ENCODE data around the gene BOK.

Gene BOK

DNA sequence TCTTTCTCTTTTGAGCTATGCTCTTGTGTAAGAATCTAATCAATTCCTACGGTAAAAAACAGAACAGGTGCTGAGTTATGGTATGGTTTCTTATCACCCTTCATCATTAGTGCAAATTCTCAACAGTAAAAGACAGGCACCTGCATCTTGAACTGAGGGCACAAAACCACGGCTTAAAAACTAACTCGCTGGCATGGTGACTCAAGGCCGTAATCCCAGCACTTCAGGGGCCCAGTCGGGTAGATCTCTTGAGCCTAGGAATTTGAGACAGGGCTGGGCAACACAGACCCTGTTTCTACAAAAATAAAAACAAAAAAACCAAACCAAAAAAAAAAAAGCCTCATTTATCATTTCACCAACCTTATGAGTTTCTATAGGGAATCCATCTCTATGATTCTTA lies 45.1 kb downstream of the BOK start:
- no peak for DNase-seq (ENCODE audit: low spot score)

DNA sequence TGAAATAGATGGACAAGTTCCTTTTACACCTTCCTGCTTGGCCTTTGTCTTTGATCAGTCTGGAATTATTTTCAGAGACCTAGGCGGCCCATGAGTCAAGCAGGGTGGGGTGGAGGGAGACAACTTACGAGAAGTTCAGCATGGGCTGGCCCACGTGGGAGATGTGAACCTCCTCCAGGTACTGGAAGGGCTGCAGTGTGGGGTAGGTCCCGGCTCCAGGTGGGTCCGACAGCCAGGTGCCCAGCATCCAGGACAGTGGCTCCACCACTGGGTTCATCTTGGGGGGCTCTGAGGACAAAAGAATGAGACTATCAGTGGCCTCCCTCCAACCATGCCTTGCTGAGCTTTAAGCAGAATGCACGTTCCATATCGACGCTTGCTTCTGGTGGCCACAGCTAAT lies 47.6 kb downstream of the BOK start:
- DNase-seq (ENCODE audit: low spot score) = no peak

DNA sequence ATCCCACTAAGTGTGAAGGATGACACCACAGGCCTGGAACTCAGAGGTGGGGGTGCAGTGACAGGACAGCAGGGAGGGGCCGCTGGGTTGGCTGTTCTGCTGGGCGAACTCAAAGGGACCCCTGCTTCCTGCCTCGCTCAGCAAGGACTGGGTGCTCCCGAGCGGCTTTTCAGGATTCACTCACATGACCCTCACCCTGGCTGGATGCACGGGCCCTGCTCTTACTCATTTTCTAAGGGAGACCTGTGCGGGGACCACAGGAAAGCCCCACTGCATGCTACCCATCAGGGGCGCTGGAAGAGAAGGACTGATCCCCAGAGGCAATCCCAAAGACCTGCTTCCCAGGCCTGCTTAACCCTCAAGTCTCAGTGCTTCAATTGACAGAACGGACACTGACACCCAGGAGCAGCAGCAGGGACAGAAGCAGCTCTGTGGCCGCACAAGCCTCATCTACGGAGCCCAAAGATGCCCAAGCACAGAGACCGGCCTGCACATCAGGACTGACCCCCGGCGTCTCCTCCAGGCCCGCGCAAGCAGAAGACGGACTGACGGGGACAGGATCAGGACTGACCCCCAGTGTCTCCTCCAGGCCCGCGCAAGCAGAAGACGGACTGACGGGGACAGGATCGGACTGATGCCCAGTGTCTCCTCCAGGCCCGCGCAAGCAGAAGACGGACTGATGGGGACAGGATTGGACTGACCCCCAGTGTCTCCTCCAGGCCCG lies 48.8 kb downstream of the BOK start:
- DNase-seq (ENCODE audit: low spot score) = no peak

DNA sequence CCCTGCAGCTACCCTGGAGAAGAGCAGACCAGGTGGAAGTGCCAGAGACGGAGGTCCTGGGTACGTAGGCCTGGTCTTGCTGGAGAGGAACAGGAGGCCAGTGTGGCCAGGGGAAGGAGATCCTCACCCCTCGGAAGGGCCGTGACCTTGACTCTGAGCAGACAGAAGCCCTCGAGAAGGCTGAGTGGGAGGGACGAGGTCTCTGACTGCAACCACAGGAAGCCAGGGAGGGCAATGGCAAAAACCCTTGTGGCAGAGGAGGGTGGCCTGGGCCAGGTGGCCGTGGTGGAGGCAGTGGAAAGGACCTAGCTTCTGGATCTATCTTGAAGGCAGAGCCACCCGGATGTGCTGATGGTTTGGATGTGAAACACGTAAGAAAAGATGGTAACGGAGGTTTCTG lies 50.3 kb downstream of the BOK start:
- DNase-seq (ENCODE audit: low spot score) = no peak

DNA sequence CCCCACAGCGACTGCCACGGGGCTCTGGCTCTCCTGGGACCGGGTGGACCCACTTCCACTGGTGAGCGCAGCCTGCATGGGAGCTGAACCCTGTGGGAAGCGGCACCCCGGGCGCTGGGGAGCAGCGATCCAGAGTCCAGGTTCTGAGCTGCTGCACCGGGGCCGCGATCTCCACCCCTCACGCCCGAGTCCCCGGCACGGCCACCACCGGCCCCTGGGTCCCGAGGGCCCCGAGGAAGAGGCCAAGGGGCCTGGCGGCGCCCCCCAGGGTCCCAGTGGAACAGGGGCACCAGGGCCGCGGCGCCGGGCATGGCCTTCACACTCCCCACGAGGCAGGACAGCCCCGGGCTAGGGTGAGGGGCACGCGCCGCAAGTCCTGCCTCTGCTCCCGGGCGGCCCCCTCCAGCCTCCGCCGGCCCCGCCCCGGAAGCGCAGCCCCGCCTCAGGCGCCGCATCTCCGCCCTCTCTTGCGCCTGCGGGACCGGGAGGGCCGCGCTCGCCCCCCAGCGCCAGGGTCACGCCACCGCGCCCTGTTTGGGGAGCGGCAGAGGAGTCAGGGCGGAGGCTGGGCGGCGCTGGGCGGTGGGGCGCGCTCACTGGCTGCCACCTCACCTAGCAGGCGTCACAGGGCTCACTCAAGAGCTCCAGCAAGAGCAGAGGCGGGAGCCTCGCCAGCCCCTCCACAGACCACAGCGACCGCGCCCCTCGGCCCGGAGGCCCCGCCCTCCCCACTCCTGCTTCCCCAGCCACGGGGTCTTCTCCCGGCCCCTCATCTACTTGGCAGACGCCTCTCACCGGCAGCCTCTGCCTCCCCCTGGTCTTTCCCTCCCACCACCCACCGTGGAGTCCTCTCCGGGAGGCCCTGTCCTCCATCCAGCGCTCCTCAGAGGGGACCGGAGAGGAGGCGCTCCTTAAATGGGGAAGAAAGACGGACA lies 51.6 kb downstream of the BOK start:
- DNase-seq (ENCODE audit: low spot score) = peak; percentile 97

DNA sequence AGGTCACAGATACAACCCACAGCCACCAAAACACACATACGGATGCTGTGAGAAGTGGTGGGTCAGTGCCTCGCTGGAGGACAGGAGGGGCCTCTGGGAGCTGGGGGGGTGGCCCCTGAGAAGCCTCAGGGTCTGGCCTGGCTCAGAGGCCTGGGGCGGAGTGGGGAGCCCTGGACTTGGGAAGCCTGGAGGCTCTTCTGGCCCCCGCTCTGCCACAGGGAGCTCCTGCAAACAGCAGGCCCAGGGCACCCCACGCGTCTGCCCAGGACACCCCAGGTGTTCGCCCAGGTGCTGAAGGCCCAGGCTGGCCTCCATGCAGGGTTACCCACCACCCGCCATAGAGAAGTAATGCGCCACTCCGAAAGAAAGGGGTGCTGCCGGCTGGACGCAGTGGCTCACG lies 52.5 kb downstream of the BOK start:
- no peak for DNase-seq (ENCODE audit: low spot score)

DNA sequence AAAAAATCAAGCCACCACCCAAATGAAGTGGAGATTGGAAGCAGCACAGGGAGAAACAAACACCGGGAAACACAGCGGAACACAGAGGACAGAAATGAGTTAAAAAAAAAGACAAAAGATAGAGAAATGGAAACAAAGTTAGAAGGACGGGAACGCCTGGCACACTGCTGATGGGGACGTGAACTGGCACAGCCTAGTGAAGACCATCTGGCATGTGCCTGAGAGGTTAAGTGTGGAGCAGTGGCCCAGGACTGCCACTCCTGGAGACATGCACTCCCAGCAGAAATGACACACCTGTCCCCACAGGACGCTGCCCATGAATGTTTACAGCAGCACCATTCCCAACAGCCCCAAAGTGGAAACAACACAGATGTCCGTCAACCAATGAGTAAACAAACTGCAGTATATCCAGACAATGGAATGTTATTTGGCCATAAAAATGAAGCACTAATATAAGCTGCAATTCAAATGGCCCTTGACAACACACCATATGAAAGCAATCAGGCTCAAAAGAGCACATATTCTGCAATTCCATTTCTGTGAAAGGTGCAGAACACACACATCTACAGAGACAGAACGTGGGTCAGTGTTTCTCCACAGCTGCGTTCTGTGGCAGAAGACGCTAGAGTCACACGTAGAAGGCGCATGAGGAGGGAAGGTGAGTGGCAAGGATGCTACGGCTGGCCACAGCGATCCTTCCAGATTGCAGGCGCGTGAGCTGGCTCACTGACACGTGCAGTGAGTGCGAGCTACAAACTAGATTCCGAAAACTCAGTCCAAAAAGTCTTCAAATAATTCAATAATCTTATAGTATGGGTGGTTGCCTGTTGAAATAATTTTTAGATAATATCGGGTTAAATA lies 53.8 kb downstream of the BOK start:
- DNase-seq (ENCODE audit: low spot score) = no peak

DNA sequence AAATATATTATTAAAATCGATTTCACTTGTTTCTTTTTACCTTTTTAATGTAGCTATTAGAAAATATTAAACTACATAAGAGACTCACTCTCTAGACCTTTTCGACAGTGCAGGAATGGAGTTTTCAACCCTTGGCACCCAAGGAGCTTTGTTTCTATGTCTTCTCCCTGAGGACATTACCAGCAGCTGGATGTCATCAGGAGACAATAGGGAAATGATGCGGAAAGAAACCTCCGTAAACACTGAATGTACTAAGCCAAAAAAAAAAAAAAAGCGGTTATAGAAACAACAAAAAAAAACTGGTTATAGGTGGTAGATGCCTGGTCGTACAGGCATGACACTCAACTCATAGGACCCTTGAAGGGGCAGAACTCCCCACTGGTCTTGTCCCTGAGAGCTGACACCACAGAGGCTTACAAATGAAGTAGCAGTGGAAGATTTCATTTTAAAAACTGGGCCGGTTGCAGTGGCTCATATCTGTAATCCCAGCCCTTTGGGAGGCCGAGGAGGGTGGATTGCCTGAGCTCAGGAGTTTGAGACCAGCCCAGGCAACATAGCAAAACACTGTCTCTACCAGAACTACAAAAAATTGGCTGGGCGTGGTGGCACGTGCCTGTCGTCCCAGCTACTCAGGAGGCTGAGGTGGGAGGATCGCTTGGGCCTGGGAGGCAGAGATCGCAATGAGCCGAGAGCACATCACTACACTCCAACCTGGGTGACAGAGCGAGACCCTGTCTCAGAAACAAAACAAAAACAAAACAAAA lies 54.7 kb downstream of the BOK start:
- no peak for DNase-seq (ENCODE audit: low spot score)

DNA sequence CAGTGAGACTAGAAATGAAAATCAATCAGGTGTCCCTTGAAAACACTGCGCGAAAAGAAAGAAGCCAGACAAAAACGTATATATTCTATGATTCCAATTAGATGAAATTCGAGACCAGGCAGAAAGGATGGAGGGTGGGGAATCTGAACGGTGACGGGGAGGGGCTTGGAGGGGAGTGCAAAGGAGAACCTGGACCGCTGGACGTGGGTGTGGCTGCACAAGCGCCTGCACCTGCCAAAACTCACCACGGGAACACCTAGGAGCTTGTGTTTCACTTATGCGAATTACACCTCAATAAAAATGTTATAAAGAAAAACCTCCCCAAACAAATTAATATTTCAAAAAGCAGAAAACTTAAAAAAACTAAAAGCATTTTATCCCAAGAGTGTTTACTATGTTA lies 56.5 kb downstream of the BOK start:
- no peak for DNase-seq (ENCODE audit: low spot score)

DNA sequence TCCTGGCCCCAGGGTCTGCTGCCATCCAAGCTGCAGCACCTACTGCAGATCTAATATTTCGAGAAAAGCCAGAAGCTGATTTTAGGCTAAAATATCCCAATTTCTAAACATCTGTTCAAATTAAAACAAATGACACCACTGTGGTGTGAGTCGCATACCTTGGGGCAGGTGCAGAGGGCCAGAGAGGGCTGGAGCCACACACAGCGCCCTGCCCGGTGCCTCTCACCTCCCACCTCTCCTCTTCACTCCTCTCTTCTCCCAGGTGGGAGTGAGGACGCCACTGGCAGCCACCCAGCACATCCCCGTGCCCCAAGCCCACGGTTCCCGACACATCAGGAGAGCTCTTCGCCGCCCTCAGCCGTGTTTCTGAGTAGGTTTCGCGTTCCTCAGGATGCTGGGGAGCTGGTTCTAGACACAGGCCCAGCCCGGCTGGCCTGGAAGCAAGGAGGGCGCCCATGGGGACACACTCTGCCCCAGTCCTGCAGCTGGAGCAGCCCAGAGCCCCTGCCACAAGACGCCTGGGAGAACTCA lies 57.0 kb downstream of the BOK start:
- DNase-seq (ENCODE audit: low spot score) = no peak

DNA sequence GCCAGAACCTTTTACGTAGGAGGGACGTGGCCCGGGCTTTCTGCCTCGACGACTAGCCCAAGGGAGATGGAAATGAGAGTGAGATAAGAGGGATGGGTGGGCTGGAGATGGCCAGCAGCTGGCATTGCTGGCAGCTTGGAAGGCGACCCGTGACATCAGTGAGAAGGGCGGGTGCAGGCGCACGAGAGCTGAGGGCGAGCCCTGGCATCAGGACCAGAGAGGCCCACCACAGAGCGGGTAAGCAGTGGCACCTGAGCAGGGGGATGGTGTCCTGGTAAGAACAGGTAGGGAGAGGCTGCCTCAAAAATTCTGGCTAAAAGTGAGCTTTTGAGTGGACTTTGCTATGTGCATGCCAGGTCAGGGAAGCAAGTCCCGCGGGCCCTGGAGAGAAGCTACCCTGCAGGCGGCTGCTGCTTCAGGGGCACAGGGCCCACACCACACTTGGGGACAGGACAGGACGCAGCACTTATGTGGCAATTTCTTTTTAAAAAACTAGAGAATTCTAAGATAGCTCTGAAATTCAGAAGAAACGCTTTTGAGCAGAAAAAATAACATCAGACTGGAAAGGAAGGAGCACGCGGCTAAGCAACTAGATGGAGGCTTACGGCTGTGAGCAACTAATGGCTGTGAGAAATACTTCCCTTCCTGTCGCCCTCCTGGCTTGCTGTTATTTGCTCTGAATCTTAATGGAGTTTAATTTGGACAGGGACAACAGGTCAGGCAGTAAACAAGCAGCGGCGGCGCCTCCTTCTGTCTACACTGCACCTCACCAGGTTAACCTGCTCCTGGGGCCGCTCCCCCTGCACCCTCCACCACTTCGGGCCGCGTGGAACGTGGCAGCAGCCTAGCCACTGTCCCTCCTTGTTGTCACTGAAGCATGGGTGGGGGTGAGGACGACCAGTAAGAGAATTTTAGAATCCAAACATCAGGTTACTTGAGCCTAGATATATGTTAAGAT lies 57.9 kb downstream of the BOK start:
- no peak for DNase-seq (ENCODE audit: low spot score)

DNA sequence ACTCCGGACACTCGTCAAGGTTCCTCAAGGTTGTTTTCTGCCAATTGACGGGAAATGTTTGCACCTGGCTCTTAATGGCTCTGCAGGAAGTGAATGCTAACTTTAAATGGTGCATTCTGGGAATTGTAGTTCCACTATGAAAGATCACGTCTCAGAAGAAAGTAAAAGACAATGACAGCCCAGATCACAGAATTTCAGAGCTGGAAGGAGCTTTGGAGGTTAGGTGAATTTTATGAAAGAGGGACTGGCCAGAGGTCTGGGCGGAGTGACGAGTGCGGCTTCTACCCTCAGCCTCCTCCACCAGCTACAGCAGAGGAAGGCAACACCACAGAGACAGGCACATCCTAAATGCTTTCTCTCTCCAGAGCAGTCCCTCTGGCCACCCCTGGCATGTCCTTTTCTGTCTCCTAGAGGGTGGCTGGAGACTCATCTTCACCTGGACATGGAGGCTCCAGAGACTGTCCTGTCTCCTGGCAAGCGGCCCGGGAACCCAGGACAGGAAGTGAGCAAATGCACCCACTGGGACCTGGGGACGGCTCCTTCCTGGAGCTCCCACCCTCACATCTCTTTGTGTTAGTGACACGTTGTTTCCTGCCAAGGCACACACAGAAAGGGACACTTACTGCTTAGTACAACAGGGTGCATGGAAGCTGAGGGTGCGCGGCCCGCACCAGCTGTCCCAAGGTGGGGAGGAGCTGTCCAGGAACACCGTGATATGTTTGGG lies 59.0 kb downstream of the BOK start:
- DNase-seq (ENCODE audit: low spot score) = peak; percentile 40

DNA sequence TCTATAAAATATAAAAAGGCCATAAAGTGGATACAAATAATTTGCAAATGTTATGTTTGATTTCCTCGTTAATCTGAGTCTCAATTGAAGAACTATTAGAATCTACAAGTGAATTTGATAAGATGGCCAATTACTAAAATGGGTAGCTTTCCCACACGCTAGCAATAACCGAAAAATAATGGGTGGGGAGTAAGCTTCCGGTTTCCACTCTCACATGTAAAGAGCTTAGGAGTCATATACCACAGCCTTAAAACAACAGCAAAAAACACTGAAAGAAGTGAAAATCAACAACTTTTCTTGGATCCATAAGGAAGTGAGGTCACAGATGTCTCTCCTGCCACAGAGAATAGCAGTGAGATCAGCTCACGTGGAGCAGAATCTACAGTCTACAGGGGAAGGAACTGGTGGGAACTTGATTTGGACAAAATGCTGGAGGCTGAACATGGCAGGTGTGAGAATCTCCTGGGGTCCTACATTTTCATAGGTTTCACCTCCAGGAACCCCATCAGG lies 59.8 kb downstream of the BOK start:
- no peak for DNase-seq (ENCODE audit: low spot score)

DNA sequence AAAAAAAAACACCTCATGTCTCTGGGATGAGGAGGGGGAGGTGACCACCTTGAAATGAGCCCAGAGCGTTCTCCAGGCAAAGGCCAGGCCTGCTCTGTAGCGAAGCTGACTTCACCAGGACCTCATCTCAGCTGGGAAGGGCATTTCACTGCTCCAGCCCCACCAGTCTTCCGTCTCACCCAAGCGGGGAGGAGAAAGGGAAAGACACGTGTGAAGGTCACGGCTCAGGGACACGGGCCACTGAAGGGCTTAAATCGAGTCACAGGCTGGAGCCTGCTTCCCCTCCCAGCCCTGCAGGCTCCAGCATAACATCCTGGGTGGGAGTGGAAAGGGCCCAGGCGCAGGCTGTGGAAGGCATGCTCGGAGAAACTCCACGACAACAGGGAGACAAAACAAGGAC lies 60.3 kb downstream of the BOK start:
- no peak for DNase-seq (ENCODE audit: low spot score)

DNA sequence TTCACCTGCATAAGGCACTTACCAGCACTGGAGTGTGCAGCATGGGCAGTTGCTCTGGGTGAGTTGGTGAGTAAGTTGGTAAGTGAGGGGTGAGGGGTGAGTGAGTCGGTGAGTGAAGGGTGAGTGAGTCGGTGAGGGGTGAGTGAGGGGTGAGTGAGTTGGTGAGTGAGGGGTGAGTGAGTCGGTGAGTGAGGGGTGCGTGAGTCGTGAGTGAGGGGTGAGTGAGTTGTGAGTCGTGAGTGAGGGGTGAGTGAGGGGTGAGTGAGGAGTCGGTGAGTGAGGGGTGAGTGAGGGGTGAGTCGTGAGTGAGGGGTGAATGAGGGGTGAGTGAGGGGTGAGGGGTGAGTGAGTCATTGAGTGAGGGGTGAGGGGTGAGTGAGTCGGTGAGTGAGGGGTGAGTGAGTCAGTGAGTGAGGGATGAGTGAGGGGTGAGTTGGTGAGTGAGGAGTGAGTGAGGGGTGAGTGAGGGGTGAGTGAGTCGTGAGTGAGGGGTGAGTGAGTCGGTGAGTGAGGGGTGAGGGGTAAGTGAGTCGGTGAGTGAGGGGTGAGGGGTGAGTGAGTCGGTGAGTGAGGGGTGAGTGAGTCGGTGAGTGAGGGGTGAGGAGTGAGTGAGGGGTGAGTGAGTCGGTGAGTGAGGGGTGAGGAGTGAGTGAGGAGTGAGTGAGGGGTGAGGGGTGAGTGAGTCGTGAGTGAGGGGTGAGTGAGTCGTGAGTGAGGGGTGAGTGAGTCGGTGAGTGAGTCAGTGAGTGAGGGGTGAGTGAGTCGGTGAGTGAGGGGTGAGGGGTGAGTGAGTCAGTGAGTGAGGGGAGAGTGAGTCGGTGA lies 61.3 kb downstream of the BOK start:
- DNase-seq (ENCODE audit: low spot score) = no peak

DNA sequence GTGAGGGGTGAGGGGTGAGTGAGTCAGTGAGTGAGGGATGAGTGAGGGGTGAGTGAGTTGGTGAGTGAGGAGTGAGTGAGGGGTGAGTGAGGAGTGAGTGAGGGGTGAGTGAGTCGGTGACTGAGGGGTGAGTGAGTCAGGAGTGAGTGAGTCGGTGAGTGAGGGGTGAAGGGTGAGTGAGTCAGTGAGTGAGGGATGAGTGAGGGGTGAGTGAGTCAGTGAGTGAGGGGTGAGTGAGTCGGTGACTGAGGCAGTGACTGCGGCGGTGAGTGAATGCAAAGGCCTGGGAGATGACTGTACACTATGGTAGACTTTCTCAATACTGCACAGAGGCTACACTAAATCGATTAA lies 61.8 kb downstream of the BOK start:
- DNase-seq (ENCODE audit: low spot score) = no peak

Data from iPS-NIHi11 (cell line).